Left lung (tissue), 10 donors: ENCODE results near the gene NUDT12. TPM values are rescaled to one million over a fixed set of nuclear protein-coding genes. Genes with fewer than 3 reads are reported as not detected.

Experiments
- ATAC-seq: fragments of 200-7000 bp; cut with Tn5 transposase; one replicate; pipeline ENCODE4 v1.9.1; 2020; ENCODE audit warnings: moderate library complexity
- DNase-seq, 4 donors: peaks; one replicate each; pipeline ENCODE4 v3.0.0-alpha.2; 2013 to 2020
- H3K27ac ChIP-seq, 2 donors: fragments of 200-600 bp; sonication (generic) in 1 of 2; one replicate each; pipeline versions ENCODE4 v1.5.0 to v1.8.0; 2020 to 2021
- H3K27me3 ChIP-seq, 2 donors: fragments of 200-600 bp; sonication (generic) in 1 of 2; one replicate each; pipeline versions ENCODE4 v1.5.0 to v1.8.0; 2020 to 2021
- H3K36me3 ChIP-seq, 2 donors: fragments of 200-600 bp; sonication (generic) in 1 of 2; one replicate each; pipeline versions ENCODE4 v1.5.0 to v1.8.0; 2020 to 2021
- H3K4me1 ChIP-seq, 2 donors: fragments of 200-600 bp; one replicate each; pipeline ENCODE4 v1.8.0; 2021
- H3K4me3 ChIP-seq, 2 donors: fragments of 200-600 bp; sonication (generic) in 1 of 2; one replicate each; pipeline versions ENCODE4 v1.5.0 to v1.8.0; 2020 to 2021; ENCODE audit warnings: mild to moderate bottlenecking in 1 of 2
- H3K9me3 ChIP-seq, 2 donors: fragments of 200-600 bp; sonication (generic) in 1 of 2; one replicate each; pipeline versions ENCODE4 v1.5.0 to v1.8.0; 2020 to 2021
- CTCF ChIP-seq, 2 donors: fragments of 200-600 bp; sonication (generic) in 1 of 2; IDR thresholded peaks; one replicate each; pipeline versions ENCODE4 v1.5.0 to v1.8.0; 2021; ENCODE audit warnings: antibody characterized with exemption in 2 of 2
- intact Hi-C, 2 donors: fragments of 100-400 bp; cut with DNase I; formaldehyde crosslinking; loops; one replicate each; pipeline versions ENCODE4 v1.11.2 to v1.14.2; 2022
- polyA plus RNA-seq, 6 donors: library from polyadenylated mRNA; unstranded; fragments of 120-200 nt; gene quantifications; one replicate each; pipeline ENCODE4 v1.2.1, GENCODE V29; 2013; ENCODE audit not compliant: insufficient read length in 6 of 6
- total RNA-seq, 2 donors: library from RNA; stranded (reverse); fragmentation: NEBNext Ultra II Directional; extraction: Animal tissue kit (Norgen Biotek cat#: 25700); gene quantifications; one replicate each; pipeline ENCODE4 v1.2.1, GENCODE V29; 2021
- donor health status: DM: no; HTN: yes; CAD: no.
- donor health status: DM: no; HTN: no; CAD: no.

Gene NUDT12
- total and polyA plus RNA-seq, 8 donors = 11.2 to 21.5 (median 18.0) TPM

- intact Hi-C loops = no loop called here
- peaks cover 0 to 13% of the 10 kb centered on the region in 2 donors for H3K9me3 ChIP-seq
- no peak for DNase-seq
- no peaks in the 10 kb centered on the region for H3K36me3 ChIP-seq
- no peak for TF ChIP-seq CTCF (IDR thresholded peaks at IDR 0.05)
- no peak for ATAC-seq
- no peak overlapping the region for H3K27ac ChIP-seq
- no peaks in the 10 kb centered on the region for H3K27me3 ChIP-seq
- H3K4me3 ChIP-seq = no peak overlapping the region
- no peaks in the 10 kb centered on the region for H3K4me1 ChIP-seq
Measured at GRCh38 chr5:103510851-103511553, 51.6 kb downstream of the NUDT12 start.

- intact Hi-C loops = no loop called here
- DNase-seq = no peak
- Histone ChIP-seq H3K27ac (no peak overlapping the region), H3K4me1 (no peaks in the 10 kb centered on the region), H3K27me3 (no peaks in the 10 kb centered on the region), H3K36me3 (no peaks in the 10 kb centered on the region), H3K9me3 (peaks cover 0 to 13% of the 10 kb centered on the region in 2 donors), H3K4me3 (no peak overlapping the region)
- no peak for TF ChIP-seq CTCF (IDR thresholded peaks at IDR 0.05)
- ATAC-seq = no peak
Measured at GRCh38 chr5:103505581-103506305, 56.8 kb downstream of the NUDT12 start.

- ATAC-seq (no peak), DNase-seq (no peak)
- Histone ChIP-seq H3K27ac (no peak overlapping the region), H3K4me1 (no peaks in the 10 kb centered on the region), H3K36me3 (no peaks in the 10 kb centered on the region), H3K27me3 (no peaks in the 10 kb centered on the region), H3K4me3 (no peak overlapping the region), H3K9me3 (peaks cover 0 to 13% of the 10 kb centered on the region in 2 donors)
- no peak for TF ChIP-seq CTCF (IDR thresholded peaks at IDR 0.05)
- intact Hi-C loops = no loop called here
Measured at GRCh38 chr5:103503066-103503465, 59.5 kb downstream of the NUDT12 start.

- no peak overlapping the region for H3K4me3 ChIP-seq
- ATAC-seq = no peak
- no peak overlapping the region for H3K27ac ChIP-seq
- TF ChIP-seq CTCF (IDR thresholded peaks at IDR 0.05) = no peak
- no peaks in the 10 kb centered on the region for H3K4me1 ChIP-seq
- peaks cover 0 to 13% of the 10 kb centered on the region in 2 donors for H3K9me3 ChIP-seq
- H3K27me3 ChIP-seq = no peaks in the 10 kb centered on the region
- intact Hi-C loops = no loop called here
- H3K36me3 ChIP-seq = no peaks in the 10 kb centered on the region
- no peak for DNase-seq
Measured at GRCh38 chr5:103502662-103503061, 59.9 kb downstream of the NUDT12 start.
